HCT116 (cell line): ENCODE results near the gene SYNDIG1. TPM values are rescaled to one million over a fixed set of nuclear protein-coding genes. Genes with fewer than 3 reads are reported as not detected.

Experiments used
- ATAC-seq: fragments of 200-7000 bp; cut with Tn5 transposase; 2 replicates; pipeline ENCODE4 v1.9.1; 2020; ENCODE audit warnings: mild to moderate bottlenecking, moderate library complexity
- BruUV-seq: library from RNA; stranded (reverse); fragments of 400-500 nt; replicated peaks from 2 replicates; lab custom pipeline; 2021; lab: Mats Ljungman, UMichigan
- CTCF ChIA-PET: fragments of 300-600 bp; sonication (Branson Sonifier 250); formaldehyde crosslinking; loops from one replicate; lab custom pipeline; 2021; ENCODE audit warnings: antibody characterized with exemption; lab: Charles Lee
- POLR2A ChIA-PET: fragments of 300-600, 350-600 bp; sonication (Branson Sonifier 250); formaldehyde crosslinking; loops from one replicate; lab custom pipeline; 2021; ENCODE audit warnings: antibody characterized with exemption; lab: Charles Lee
- RAD21 ChIA-PET, 2 experiments: fragments of 300-600 bp; sonication (Branson Sonifier 250); formaldehyde crosslinking; loops; one replicate each; lab custom pipeline; 2023; ENCODE audit warnings: low total read pairs in 2 of 2; ENCODE audit not compliant: uncharacterized antibody in 2 of 2, unreplicated experiment in 2 of 2, low non-redundant PET in 1 of 2; lab: Charles Lee
- DNase-seq: peaks from one replicate; pipeline ENCODE4 v3.0.0-alpha.2; 2010; ENCODE audit warnings: low read depth, low spot score
- H2AFZ ChIP-seq: fragments of 200-600 bp; shearing (Covaris generic), sonication (generic); 2 replicates; pipeline ENCODE4 v1.6.1; 2017; ENCODE audit warnings: low read depth, mixed run types, mixed read lengths, antibody characterized with exemption, low read length; ENCODE audit not compliant: poor library complexity, severe bottlenecking
- H3K27ac ChIP-seq: 2 replicates; pipeline ENCODE4 v1.5.1; 2012; ENCODE audit warnings: low read depth, low read length
- H3K27me3 ChIP-seq: fragments of 200-600 bp; sonication (generic); 2 replicates; pipeline ENCODE4 v1.6.1; 2016; ENCODE audit warnings: mixed run types, low read length, mixed read lengths; ENCODE audit not compliant: insufficient read depth
- H3K36me3 ChIP-seq, 2 experiments: fragments of 200-500 bp in 1 of 2; fragments of 200-600 bp in 1 of 2; sonication (Bioruptor generic) in 1 of 2; sonication (generic) in 1 of 2; 2 replicates each; pipeline versions ENCODE4 v1.5.1 to v1.6.1; 2014 to 2016; ENCODE audit warnings: low read length in 2 of 2, inconsistent platforms in 1 of 2, mixed read lengths in 1 of 2, mixed run types in 1 of 2; ENCODE audit not compliant: insufficient read depth in 2 of 2, control insufficient read depth in 1 of 2
- H3K4me1 ChIP-seq, 2 experiments: fragments of 200-600 bp in 1 of 2; sonication (generic) in 1 of 2; 2 replicates each; pipeline versions ENCODE4 v1.5.1 to v1.6.1; 2012 to 2017; ENCODE audit warnings: low read length in 2 of 2, inconsistent platforms in 1 of 2, mild to moderate bottlenecking in 1 of 2, mixed read lengths in 1 of 2, mixed run types in 1 of 2, moderate library complexity in 1 of 2; ENCODE audit not compliant: insufficient read depth in 2 of 2, control insufficient read depth in 1 of 2
- H3K4me2 ChIP-seq: fragments of 200-600 bp; sonication (generic); 2 replicates; pipeline ENCODE4 v1.6.1; 2017; ENCODE audit warnings: mixed run types, low read length, mixed read lengths
- H3K4me3 ChIP-seq, 2 experiments: fragments of 200-600 bp in 1 of 2; sonication (generic) in 1 of 2; replicated peaks in 1 of 2; 2 replicates each; pipeline ENCODE4 v1.5.1; 2011 to 2016; ENCODE audit warnings: low read length in 2 of 2, control low read depth in 1 of 2, low read depth in 1 of 2, mild to moderate bottlenecking in 1 of 2, mixed read lengths in 1 of 2, mixed run types in 1 of 2
- H3K79me2 ChIP-seq: fragments of 200-600 bp; sonication (generic); 2 replicates; pipeline ENCODE4 v1.6.1; 2017; ENCODE audit warnings: mild to moderate bottlenecking, mixed run types, low read length, moderate library complexity, mixed read lengths; ENCODE audit not compliant: insufficient read depth
- H3K9ac ChIP-seq: fragments of 200-600 bp; sonication (generic); 2 replicates; pipeline ENCODE4 v1.6.1; 2016; ENCODE audit warnings: low read length, mixed read lengths
- H3K9me2 ChIP-seq: fragments of 200-600 bp; sonication (generic), shearing (Covaris generic); 2 replicates; pipeline ENCODE4 v1.6.1; 2017; ENCODE audit warnings: mixed run types, mild to moderate bottlenecking, moderate library complexity; ENCODE audit not compliant: insufficient read depth
- H3K9me3 ChIP-seq, 2 experiments: fragments of 200-500 bp in 1 of 2; fragments of 200-600 bp in 1 of 2; sonication (Bioruptor generic) in 1 of 2; sonication (generic) in 1 of 2; 2 replicates each; pipeline ENCODE4 v1.6.1; 2014 to 2017; ENCODE audit warnings: low read length in 2 of 2, mixed read lengths in 2 of 2, inconsistent platforms in 1 of 2, low read depth in 1 of 2, mild to moderate bottlenecking in 1 of 2, mixed run types in 1 of 2, moderate library complexity in 1 of 2; ENCODE audit not compliant: control insufficient read depth in 1 of 2, insufficient read depth in 1 of 2
- H4K20me1 ChIP-seq: fragments of 200-600 bp; sonication (generic), shearing (Covaris generic); 2 replicates; pipeline ENCODE4 v1.6.1; 2017; ENCODE audit warnings: mixed run types, mild to moderate bottlenecking, moderate library complexity; ENCODE audit not compliant: insufficient read depth
- CBX3 ChIP-seq: IDR thresholded peaks from 2 replicates; pipeline ENCODE4 v1.6.1; 2012; ENCODE audit warnings: low read depth
- CEBPB ChIP-seq: IDR thresholded peaks from 2 replicates; pipeline ENCODE4 v1.6.1; 2012; ENCODE audit warnings: low read depth
- EGR1 ChIP-seq: IDR thresholded peaks from 2 replicates; pipeline ENCODE4 v1.6.1; 2012; ENCODE audit warnings: low read depth
- ELF1 ChIP-seq: IDR thresholded peaks from 2 replicates; pipeline ENCODE4 v1.6.1; 2012; ENCODE audit warnings: low read depth, borderline replicate concordance
- FOSL1 ChIP-seq: IDR thresholded peaks from 2 replicates; pipeline ENCODE4 v1.6.1; 2012; ENCODE audit warnings: low read depth
- POLR2A ChIP-seq: IDR thresholded peaks from 2 replicates; pipeline ENCODE4 v1.7.0; 2011; ENCODE audit warnings: borderline replicate concordance; ENCODE audit not compliant: insufficient read depth, insufficient read length; ENCODE audit errors: extremely low read depth
- REST ChIP-seq: IDR thresholded peaks from 2 replicates; pipeline ENCODE4 v1.6.1; 2012; ENCODE audit warnings: low read depth
- SP1 ChIP-seq: IDR thresholded peaks from 2 replicates; pipeline ENCODE4 v1.6.1; 2012; ENCODE audit warnings: low read depth
- TCF7L2 ChIP-seq: IDR thresholded peaks from 2 replicates; pipeline ENCODE4 v1.7.0; 2011; ENCODE audit warnings: borderline replicate concordance, inconsistent platforms; ENCODE audit not compliant: insufficient read depth, insufficient read length; ENCODE audit errors: extremely low read depth
- ZBTB33 ChIP-seq: IDR thresholded peaks from 2 replicates; pipeline ENCODE4 v1.6.1; 2011; ENCODE audit warnings: mild to moderate bottlenecking, low read length, moderate library complexity; ENCODE audit not compliant: insufficient replicate concordance; ENCODE audit errors: extremely low read depth
- ZFX ChIP-seq: fragments of 450-650 bp; IDR thresholded peaks from 2 replicates; pipeline ENCODE4 v1.6.1; 2017
- intact Hi-C: fragments of 100-400 bp; cut with micrococcal nuclease; formaldehyde crosslinking; loops from 2 replicates; pipeline ENCODE4 v1.10.0; 2022
- total RNA-seq: library from RNA; stranded (reverse); gene quantifications from one replicate; pipeline ENCODE4 v1.2.1, GENCODE V29; 2021; ENCODE audit not compliant: unreplicated experiment

SYNDIG1 gene
- total RNA-seq, 1 experiment from 2014 or later = not detected

GRCh38 chr20:24610341-24611115 lies 141.1 kb downstream of the SYNDIG1 start (continued):
- no peak for TF ChIP-seq REST
- no peak for TF ChIP-seq CEBPB
- no peak for TF ChIP-seq TCF7L2

GRCh38 chr20:24611360-24612140 lies 142.1 kb downstream of the SYNDIG1 start:
- Histone ChIP-seq H3K36me3 (no peaks in the 10 kb centered on the region), H2AFZ (no peak overlapping the region), H3K4me2 (no peak overlapping the region), H3K27me3 (peaks cover 66% of the 10 kb centered on the region), H3K27ac (no peak overlapping the region), H4K20me1 (no peaks in the 10 kb centered on the region), H3K9ac (no peak overlapping the region), H3K79me2 (no peaks in the 10 kb centered on the region), H3K4me1 (no peaks in the 10 kb centered on the region), H3K9me2 (no peaks in the 10 kb centered on the region), H3K4me3 (no peak overlapping the region), H3K9me3 (no peaks in the 10 kb centered on the region)
- DNase-seq (no peak), ATAC-seq (no peak)
- BruUV-seq = no TSS peak
- intact Hi-C loops = no loop called here
- CTCF ChIA-PET = no interaction called here
- RAD21 ChIA-PET = no interaction called here
- POLR2A ChIA-PET = no interaction called here
- TF ChIP-seq POLR2A (no peak), ZBTB33 (no peak), REST (no peak), SP1 (no peak), ZFX (no peak), EGR1 (no peak), CBX3 (no peak), TCF7L2 (no peak), FOSL1 (no peak), ELF1 (no peak), CEBPB (no peak)
